Fibroblast of lung (primary cell): ENCODE measurements around the gene OR51F1. TPM values are rescaled to one million over a fixed set of nuclear protein-coding genes. Genes with fewer than 3 reads are reported as not detected.
"Not testable (repeated sequence)": the region's sequence is repeated elsewhere in the genome, so short reads cannot be mapped to it uniquely, and the experiment has no call there.

Source experiments
- DNase-seq, 2 donors: peaks; one replicate each; pipeline versions ENCODE4 v3.0.0 to v3.0.0-alpha.2; 2010; ENCODE audit warnings: low read depth in 2 of 2
- H2AFZ ChIP-seq: 2 replicates; pipeline ENCODE4 v1.5.1; 2012; ENCODE audit warnings: low read length, control low read depth, inconsistent platforms
- H3K27ac ChIP-seq: 2 replicates; pipeline ENCODE4 v1.5.1; 2011; ENCODE audit warnings: low read length, control low read depth; ENCODE audit not compliant: insufficient read depth
- H3K27me3 ChIP-seq: 2 replicates; pipeline ENCODE4 v1.5.1; 2011; ENCODE audit warnings: mild to moderate bottlenecking, low read length; ENCODE audit not compliant: control insufficient read depth, insufficient read depth
- H3K36me3 ChIP-seq: 2 replicates; pipeline ENCODE4 v1.5.1; 2011; ENCODE audit warnings: low read length; ENCODE audit not compliant: control insufficient read depth, insufficient read depth
- H3K4me1 ChIP-seq: 2 replicates; pipeline ENCODE4 v1.5.1; 2011; ENCODE audit warnings: low read length; ENCODE audit not compliant: control insufficient read depth, insufficient read depth; ENCODE audit errors: extremely low read depth
- H3K4me2 ChIP-seq: 2 replicates; pipeline ENCODE4 v1.5.1; 2011; ENCODE audit warnings: low read length, control low read depth; ENCODE audit not compliant: insufficient read depth; ENCODE audit errors: extremely low read depth
- H3K4me3 ChIP-seq, 4 experiments: fragments of 200-600 bp in 1 of 4; sonication (generic) in 1 of 4; replicated peaks in 1 of 4; 2 replicates each; pipeline ENCODE4 v1.5.1; 2011 to 2016; ENCODE audit warnings: low read length in 4 of 4, low read depth in 3 of 4, mild to moderate bottlenecking in 3 of 4, control low read depth in 2 of 4, inconsistent platforms in 1 of 4, mixed read lengths in 1 of 4; ENCODE audit not compliant: insufficient read depth in 1 of 4; ENCODE audit errors: control extremely low read depth in 1 of 4
- H3K79me2 ChIP-seq: 2 replicates; pipeline ENCODE4 v1.5.1; 2012; ENCODE audit warnings: mild to moderate bottlenecking, low read length, inconsistent platforms; ENCODE audit not compliant: control insufficient read depth, insufficient read depth
- H3K9ac ChIP-seq: 2 replicates; pipeline ENCODE4 v1.5.1; 2011; ENCODE audit warnings: mild to moderate bottlenecking, low read length, control low read depth; ENCODE audit not compliant: insufficient read depth
- H3K9me3 ChIP-seq: 2 replicates; pipeline ENCODE4 v1.5.1; 2012; ENCODE audit warnings: low read depth, low read length; ENCODE audit not compliant: control insufficient read depth, insufficient read depth
- H4K20me1 ChIP-seq: 2 replicates; pipeline ENCODE4 v1.5.1; 2011; ENCODE audit warnings: low read length; ENCODE audit not compliant: control insufficient read depth, insufficient read depth; ENCODE audit errors: extremely low read depth
- EZH2 ChIP-seq: IDR thresholded peaks from 2 replicates; pipeline ENCODE4 v1.5.1; 2012; ENCODE audit warnings: low read length, control low read depth, mild to moderate bottlenecking; ENCODE audit errors: missing control alignments
- polyA plus RNA-seq, 2 donors: library from polyadenylated mRNA; depleted of rRNA in 1 of 2; stranded (reverse) in 1 of 2; unstranded in 1 of 2; fragments of >200 nt; gene quantifications; 2 replicates each; pipeline ENCODE4 v1.2.1, GENCODE V29; 2011 to 2012; ENCODE audit warnings: missing spikeins in 1 of 2
- total RNA-seq: library from RNA; depleted of rRNA; stranded (reverse); fragments of >200 nt; gene quantifications from 2 replicates; pipeline ENCODE4 v1.2.1, GENCODE V29; 2014
- TF ChIP-seq, protein P1 (sequence below), 2 donors: IDR thresholded peaks in 1 of 2; conservative IDR thresholded peaks in 1 of 2; 1 replicate in 1 of 2; 2 replicates in 1 of 2; pipeline ENCODE4 v1.5.1; 2011 to 2012; ENCODE audit warnings: low read length in 2 of 2, control low read depth in 1 of 2, inconsistent platforms in 1 of 2, low read depth in 1 of 2, mild to moderate bottlenecking in 1 of 2

OR51F1 gene
- total and polyA plus RNA-seq, 2 donors (not counting 1 experiment from before 2014, with no cell fraction given): not detected

GRCh38 chr11:4804280-4804679 lies 34.5 kb upstream of the OR51F1 start, which contains the start of gene OR52R1:
TSS of gene OR52R1 (minus strand) at chr11:4804380. CDS start at chr11:4804380, 0 bp downstream.
- no peaks in the 10 kb centered on the region for H3K36me3 ChIP-seq
- H3K79me2 ChIP-seq: no peaks in the 10 kb centered on the region
- no peak for DNase-seq
- TF ChIP-seq, protein P1, sequence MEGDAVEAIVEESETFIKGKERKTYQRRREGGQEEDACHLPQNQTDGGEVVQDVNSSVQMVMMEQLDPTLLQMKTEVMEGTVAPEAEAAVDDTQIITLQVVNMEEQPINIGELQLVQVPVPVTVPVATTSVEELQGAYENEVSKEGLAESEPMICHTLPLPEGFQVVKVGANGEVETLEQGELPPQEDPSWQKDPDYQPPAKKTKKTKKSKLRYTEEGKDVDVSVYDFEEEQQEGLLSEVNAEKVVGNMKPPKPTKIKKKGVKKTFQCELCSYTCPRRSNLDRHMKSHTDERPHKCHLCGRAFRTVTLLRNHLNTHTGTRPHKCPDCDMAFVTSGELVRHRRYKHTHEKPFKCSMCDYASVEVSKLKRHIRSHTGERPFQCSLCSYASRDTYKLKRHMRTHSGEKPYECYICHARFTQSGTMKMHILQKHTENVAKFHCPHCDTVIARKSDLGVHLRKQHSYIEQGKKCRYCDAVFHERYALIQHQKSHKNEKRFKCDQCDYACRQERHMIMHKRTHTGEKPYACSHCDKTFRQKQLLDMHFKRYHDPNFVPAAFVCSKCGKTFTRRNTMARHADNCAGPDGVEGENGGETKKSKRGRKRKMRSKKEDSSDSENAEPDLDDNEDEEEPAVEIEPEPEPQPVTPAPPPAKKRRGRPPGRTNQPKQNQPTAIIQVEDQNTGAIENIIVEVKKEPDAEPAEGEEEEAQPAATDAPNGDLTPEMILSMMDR (conservative IDR thresholded peaks at IDR 0.05 in 1 of 2, IDR thresholded peaks at IDR 0.05 in 1 of 2; ENCODE audit: low read depth in 1 of 2, low read length in 2 of 2): no peak
- TF ChIP-seq EZH2: no peak
- H3K27ac ChIP-seq: no peak within 1 kb of the TSS
- no peak within 1 kb of the TSS for H2AFZ ChIP-seq
- no peaks in the 10 kb centered on the region for H3K4me1 ChIP-seq
- no peaks in the 10 kb centered on the region for H3K27me3 ChIP-seq
- H3K4me3 ChIP-seq: no peak within 1 kb of the TSS
- no peaks in the 10 kb centered on the region for H3K9me3 ChIP-seq
- no peak within 1 kb of the TSS for H3K9ac ChIP-seq
- H4K20me1 ChIP-seq: no peaks in the 10 kb centered on the region
- H3K4me2 ChIP-seq: no peak within 1 kb of the TSS

- DNase-seq: not testable (repeated sequence)
Measured at GRCh38 chr11:4801316-4801715, 31.6 kb upstream of the OR51F1 start.

DNA sequence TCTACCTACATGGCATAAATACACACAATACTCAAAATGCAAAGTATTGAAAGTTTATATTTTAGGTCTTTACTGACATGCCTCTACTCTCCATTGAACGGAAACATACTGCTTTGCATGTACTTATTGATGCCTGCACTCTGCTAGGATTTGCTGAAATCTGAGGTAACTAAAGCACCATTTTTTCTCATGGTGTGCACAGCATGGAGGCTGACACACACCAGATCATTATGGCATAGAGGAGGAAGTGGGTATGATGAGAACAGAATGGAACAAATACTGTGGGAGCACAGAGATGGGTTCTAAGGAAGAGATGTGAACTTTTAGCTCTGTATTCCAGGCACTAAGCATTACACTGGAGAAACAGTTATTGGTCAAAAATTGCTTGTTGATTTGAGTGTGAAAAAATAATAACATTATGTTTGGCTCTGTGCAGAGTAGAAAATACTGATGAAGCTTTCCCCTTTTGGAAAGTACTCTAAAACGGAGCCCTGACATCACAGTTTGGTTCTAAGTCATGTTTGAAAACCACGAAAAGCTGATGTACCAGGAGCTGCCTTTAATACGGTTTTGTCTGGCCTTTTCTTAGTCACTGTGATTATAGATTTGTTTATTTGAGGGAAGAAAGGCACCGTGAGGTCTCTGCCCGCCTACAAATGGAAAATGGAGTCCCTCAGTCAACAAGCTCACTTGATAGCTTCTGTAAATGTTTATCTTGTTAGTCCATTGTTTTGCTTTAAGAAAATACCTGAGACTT lies 28.9 kb upstream of the OR51F1 start:
- H3K9ac ChIP-seq: no peak overlapping the region
- no peak overlapping the region for H3K4me3 ChIP-seq
- TF ChIP-seq EZH2: no peak
- TF ChIP-seq, protein P1 (conservative IDR thresholded peaks at IDR 0.05 in 1 of 2, IDR thresholded peaks at IDR 0.05 in 1 of 2; ENCODE audit: low read depth in 1 of 2, low read length in 2 of 2): no peak
- DNase-seq: no peak
- H3K9me3 ChIP-seq: no peaks in the 10 kb centered on the region
- no peaks in the 10 kb centered on the region for H3K79me2 ChIP-seq
- H3K4me1 ChIP-seq: no peaks in the 10 kb centered on the region
- no peak overlapping the region for H2AFZ ChIP-seq
- H3K27ac ChIP-seq: no peak overlapping the region
- no peaks in the 10 kb centered on the region for H3K27me3 ChIP-seq
- no peak overlapping the region for H3K4me2 ChIP-seq
- H4K20me1 ChIP-seq: no peaks in the 10 kb centered on the region
- no peaks in the 10 kb centered on the region for H3K36me3 ChIP-seq

More at GRCh38 chr11:4801316-4801715, 31.6 kb upstream of the OR51F1 start:
- H2AFZ ChIP-seq, H4K20me1 ChIP-seq, H3K79me2 ChIP-seq, H3K4me2 ChIP-seq, H3K36me3 ChIP-seq, H3K9ac ChIP-seq, H3K4me1 ChIP-seq, H3K4me3 ChIP-seq, H3K9me3 ChIP-seq, H3K27ac ChIP-seq, H3K27me3 ChIP-seq: not testable (repeated sequence)
